GM21515 (cell line): ENCODE measurements around the gene ADAT1.

Experiments used
- ATAC-seq: cut with Tn5 transposase; IDR thresholded peaks from one replicate; pipeline ENCODE4 v1.9.1; 2021; ENCODE audit not compliant: unreplicated experiment

ADAT1 gene, protein sequence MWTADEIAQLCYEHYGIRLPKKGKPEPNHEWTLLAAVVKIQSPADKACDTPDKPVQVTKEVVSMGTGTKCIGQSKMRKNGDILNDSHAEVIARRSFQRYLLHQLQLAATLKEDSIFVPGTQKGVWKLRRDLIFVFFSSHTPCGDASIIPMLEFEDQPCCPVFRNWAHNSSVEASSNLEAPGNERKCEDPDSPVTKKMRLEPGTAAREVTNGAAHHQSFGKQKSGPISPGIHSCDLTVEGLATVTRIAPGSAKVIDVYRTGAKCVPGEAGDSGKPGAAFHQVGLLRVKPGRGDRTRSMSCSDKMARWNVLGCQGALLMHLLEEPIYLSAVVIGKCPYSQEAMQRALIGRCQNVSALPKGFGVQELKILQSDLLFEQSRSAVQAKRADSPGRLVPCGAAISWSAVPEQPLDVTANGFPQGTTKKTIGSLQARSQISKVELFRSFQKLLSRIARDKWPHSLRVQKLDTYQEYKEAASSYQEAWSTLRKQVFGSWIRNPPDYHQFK

GRCh38 chr16:75622761-75623605, at the start of gene ADAT1:
Gene ADAT1, minus strand, starts transcription at chr16:75623281. Its CDS starts 2,482 bp downstream, at chr16:75620799.
- peak; percentile 89 for ATAC-seq

DNA sequence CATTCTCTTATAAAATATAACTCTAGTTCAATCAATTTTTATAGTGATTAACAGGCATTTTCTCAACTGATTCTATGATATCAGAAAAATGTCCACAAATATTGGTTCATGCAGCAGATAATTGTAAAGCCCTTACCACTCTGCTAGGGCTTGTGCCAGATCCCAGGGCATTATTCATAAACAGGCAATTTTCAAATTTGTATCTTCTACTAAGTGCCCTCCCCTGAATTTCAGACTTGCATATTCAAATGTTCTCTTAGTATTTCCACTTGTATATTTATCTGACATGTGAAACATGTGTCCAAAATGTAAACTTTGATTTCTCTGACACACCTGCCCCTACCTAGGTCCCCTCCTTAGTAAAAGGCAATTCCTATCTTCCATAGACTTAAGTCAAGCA, 44.4 kb upstream of the ADAT1 start:
- no peak for ATAC-seq

GRCh38 chr16:75660726-75661302, 37.7 kb upstream of the ADAT1 start:
- no peak for ATAC-seq

GRCh38 chr16:75660321-75660720, 37.2 kb upstream of the ADAT1 start:
- no peak for ATAC-seq

GRCh38 chr16:75658175-75658574, 35.1 kb upstream of the ADAT1 start:
- no peak for ATAC-seq

DNA sequence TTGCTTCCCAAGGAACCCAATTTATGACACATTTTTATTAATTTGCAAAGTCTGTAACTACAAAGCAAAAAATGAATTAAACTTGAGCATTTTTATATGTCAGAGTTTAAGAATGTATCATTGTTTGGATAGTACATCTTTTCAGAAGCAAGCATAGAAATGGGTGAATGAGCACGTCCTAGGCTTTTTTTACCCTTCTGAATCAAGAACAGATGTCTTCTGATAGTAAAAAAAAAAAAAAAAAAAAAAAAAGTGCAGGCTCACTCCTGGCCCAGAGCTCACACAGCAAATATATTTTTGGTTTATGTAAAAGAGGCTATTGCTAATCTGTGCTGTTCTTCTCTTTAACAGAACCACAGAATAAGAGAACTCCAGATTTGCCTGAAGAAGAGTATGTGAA, 30.8 kb upstream of the ADAT1 start:
- ATAC-seq = no peak

DNA sequence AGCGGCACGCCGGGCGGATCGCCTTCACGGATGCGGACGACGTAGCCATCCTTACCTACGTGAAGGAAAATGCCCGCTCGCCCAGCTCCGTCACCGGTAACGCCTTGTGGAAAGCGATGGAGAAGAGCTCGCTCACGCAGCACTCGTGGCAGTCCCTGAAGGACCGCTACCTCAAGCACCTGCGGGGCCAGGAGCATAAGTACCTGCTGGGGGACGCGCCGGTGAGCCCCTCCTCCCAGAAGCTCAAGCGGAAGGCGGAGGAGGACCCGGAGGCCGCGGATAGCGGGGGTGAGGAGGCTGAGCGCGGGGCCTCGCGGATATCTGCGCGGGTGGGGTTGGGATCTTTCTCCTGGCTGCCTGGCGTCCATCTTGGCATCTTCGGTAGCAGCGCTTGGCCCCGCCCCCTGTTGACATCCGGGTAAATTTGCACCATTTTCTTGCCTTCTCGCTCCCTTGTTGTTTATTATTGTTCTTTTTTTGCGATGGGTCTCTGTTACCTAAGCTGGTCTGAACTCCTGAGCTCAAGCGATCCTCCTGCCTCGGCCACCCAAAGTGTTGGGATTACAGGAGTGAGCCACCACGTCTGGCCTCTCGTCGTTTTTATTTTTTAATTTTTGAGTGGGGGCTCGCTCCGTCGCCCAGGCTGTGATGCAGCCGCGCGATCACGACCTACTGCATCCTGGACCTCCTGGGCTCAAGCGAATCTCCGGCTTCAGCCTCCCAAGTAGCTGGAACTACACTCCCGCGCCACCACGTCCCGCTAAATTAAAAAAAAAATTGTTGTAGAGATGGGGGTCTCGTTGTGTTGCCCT, 25.4 kb upstream of the ADAT1 start:
- peak; percentile 37 for ATAC-seq

DNA sequence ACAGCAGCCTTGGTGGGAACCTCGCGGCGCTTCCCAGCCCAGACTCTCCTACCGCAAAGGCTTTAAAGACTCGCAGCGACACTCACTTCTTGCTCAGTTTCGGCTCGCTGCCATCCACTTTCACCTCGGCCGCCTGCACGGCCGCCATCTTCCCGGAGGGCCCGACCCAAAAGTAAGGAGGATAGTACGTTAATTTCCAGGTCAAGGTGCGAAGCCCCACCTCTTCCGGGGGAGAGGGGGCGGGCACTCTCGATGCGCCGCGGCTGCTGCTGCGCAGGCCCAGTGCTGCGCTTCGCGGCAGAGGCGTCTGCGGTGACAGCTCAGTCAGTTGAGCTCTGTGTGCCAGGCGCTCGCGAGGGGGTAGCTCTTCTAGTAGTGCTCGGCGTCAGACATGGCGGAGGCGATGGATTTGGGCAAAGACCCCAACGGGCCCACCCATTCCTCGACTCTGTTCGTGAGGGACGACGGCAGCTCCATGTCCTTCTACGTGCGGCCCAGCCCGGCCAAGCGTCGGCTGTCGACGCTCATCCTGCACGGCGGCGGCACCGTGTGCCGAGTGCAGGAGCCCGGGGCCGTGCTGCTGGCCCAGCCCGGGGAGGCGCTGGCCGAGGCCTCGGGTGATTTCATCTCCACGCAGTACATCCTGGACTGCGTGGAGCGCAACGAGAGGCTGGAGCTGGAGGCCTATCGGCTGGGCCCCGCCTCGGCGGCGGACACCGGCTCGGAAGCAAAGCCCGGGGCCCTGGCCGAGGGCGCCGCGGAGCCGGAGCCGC, 24.6 kb upstream of the ADAT1 start, which contains the start of the genes KARS1 and TERF2IP:
Gene KARS1 (minus strand): TSS at position 174 of the 773 bp plus-strand sequence. CDS start 26 bp downstream, at position 148.
Gene TERF2IP (plus strand): TSS at position 282 of the 773 bp plus-strand sequence. CDS start 110 bp downstream, at position 392.
- peak; percentile 84 for ATAC-seq

DNA sequence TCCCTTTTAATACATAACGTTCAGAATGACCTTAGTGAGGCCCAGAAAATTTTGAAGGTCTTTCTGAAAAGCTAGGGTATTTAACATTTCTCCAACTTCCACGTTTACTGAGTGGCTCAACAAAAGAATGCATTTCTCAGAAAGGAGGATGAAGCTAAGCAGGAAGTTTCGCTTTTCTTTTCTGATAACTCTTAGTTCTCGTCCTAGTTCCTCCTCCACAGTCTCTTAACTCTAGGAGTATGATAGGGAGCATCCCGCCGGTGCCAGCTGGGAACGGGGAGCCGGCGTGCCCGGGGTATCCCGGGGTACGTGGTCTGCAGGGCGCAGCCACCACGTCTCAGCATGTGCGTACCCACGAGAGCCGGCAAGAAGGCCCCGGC, 24.0 kb upstream of the ADAT1 start:
- ATAC-seq = peak; percentile 22

DNA sequence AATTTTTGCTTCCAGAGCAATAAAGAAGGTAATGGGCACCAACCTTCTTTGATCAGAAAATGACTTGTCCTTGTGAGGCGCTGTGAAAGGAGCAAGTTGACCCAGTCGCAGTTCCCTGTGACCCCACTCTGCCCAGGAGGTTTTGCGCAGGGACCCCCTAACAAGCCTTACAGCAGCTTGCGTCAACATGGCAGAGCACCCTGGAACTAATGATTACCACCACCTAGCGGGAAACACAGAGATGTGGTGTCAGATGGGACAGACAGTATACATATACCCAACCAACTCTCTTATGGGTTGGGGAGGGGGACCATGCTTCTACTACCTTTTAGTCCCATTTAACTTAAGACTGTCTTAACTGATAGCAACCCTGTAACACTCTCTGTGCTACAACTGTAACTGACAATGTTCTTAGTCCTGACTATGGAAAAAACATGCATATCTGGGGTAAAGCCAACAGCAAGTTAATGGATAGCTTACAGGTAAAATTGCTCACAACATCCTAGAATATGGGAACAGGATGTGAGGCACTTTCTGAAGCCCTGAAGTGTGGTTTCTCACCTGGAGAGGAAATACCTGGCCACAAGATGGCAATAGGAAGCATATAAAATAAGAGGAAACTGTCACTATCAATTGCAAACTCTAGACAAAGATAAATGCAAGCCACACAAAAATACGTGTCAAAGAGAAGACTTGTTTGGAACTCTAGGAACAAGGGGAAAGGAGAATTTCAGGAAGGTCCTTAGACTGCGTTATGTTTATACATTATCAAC, 21.3 kb upstream of the ADAT1 start:
- ATAC-seq = no peak

DNA sequence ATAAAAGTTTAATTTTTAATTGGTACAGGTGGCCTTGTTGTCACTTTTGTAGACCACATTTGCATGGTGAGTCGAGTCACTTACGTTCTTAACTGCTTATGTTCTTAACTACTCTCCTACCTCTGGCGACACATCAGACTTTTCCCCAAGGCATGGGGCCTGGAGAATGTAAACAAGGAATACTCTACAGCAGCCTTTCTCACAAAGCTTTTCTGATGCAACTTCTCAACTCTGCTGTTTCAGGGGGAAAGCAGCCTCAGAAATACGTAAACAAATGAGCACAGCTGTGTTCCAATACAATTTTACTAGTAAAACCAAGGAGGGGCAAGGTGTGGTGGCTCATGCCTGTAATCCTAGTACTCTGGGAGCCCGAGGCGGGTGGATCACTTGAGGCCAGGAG, 17.5 kb upstream of the ADAT1 start:
- ATAC-seq = no peak

DNA sequence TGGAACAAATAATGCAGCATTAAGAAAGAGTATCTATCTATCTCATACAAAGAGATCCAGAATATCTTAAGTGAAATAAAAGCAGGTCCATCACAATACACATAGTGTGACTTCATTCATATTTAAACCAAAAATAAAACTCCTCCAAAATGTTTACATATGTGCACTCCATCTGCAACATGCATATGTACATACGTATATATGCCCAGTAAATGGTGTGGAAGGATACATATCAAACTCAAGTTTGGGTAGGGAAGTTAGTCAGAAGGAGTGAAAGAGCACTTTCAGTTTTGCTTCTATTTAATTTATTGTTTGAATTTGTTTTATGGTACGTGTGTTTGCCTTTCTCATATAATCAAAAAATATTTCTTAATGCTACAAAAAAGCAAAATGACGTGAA, 12.0 kb upstream of the ADAT1 start:
- ATAC-seq = no peak

GRCh38 chr16:75632857-75633256, 9.8 kb upstream of the ADAT1 start:
- no peak for ATAC-seq

DNA sequence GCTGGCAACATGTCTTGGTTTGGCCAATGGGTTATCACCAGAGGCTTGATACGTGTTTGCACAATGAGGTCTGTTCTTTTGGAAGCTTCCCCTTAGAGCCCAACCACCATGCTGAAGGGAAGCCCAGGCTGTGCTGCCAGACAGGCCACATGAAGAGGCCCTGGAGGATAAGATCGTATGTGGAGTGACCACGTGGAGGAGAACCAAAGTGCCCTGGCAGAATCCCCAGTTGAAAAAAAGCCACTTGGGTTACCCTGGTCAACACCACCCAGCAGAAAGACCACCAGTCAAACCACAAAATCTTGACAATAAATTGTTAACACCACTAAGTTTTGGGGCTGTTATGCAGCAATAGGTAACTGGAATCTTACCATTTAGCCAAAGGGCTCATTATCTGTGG, 7.0 kb upstream of the ADAT1 start:
- no peak for ATAC-seq

- no peak for ATAC-seq
Observed at GRCh38 chr16:75629132-75629531, 6.1 kb upstream of the ADAT1 start.

GRCh38 chr16:75628351-75628750, 5.3 kb upstream of the ADAT1 start:
- ATAC-seq = no peak

DNA sequence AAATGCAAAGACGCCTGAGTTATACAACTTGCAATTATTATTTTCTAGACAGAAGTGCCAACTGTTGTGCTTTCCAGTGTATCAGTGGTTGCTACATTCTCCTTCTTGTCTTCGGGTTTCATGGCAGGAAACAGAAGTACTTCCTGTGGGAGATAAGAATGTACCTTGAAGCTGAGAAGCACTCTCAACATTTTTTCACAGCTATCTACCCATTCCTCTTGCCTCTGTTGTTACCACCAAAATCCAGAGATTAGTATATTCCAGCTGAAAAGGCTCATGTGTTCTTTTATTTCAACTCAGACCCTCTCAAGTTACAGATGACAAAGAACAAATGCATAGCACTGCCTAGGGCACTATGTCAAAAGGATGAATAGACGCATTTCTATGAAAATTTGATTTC, 4.8 kb upstream of the ADAT1 start:
- no peak for ATAC-seq

GRCh38 chr16:75626806-75627205, 3.7 kb upstream of the ADAT1 start:
- no peak for ATAC-seq

GRCh38 chr16:75624921-75625334, 1.8 kb upstream of the ADAT1 start:
- no peak for ATAC-seq
